Stimulated activated CD4-positive, alpha-beta T cell treated with anti-CD3 and anti-CD28 coated beads, Interleukin-4, amount 100 ng/mL, for 4 hours (primary cell): ENCODE data around the gene ZNF486.
A peak's percentile ranks its signal among the peaks of the same experiment; 100 is the strongest.
"Not testable (repeated sequence)": the region's sequence is repeated elsewhere in the genome, so short reads cannot be mapped to it uniquely, and the experiment has no call there.

ENCODE experiments used
- DNase-seq, 2 experiments: peaks; one replicate each; pipeline ENCODE4 v3.0.0-alpha.2; 2020

Gene ZNF486

DNA sequence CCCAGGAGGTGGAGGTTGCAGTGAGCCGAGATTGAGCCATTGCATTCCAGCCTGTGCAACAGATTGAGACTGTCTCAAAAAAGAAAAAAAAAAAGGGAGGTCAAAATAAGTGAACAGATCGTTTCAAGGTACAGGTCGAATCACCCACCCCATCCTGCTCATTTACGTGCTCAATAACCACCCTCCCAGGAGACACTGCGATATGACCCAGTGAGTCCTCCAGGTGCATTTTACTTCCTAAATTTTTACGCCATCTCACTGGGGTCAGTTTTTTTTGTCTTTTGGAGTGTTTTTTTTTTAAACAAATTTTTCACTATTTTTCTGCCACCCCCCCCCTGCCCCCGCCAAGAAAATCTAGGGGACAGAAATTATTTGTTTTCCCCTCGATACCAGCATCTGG lies 68.1 kb downstream of the ZNF486 start:
- DNase-seq: no peak

DNA sequence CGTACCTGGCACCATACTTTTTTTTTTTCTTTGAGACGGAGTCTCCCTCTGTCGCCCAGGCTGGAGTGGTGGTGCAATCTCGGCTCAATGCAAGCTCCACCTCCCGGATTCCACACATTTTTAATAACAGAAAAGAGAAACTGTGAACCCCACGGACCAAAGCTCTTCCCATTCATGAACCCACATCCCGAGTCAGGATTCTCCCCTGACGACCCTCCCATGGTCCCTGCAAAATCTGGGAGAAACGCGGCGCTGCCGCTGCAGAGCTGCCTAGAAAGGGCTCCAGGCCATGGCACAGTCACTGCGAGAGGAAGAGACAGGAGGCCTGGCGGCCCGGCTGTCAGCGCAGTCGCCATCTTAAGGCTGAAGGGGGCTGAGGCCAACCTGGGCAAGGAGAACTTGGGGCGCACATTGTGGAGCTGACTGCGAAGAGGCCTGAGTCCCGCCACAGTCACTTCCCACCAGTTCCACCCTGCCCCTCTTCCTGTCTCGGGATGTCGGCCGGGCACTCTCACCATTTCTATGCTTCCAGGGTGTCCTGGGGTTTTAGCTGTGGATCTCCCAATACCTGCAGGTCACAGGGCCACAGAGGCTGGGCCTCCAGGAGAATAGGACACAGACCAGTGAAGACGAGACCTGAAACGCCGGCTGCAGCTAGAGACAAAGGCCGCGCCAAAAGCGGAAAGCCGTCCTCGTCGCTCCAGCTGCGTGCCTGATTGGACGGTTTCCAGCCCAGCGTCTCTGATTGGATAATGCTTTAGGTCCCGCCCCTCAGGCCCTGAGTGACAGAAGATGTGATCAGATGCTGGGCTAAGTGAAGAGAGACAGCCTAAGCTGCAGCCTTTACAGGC lies 71.0 kb downstream of the ZNF486 start:
- DNase-seq: peak; percentile 79 to 80

DNA sequence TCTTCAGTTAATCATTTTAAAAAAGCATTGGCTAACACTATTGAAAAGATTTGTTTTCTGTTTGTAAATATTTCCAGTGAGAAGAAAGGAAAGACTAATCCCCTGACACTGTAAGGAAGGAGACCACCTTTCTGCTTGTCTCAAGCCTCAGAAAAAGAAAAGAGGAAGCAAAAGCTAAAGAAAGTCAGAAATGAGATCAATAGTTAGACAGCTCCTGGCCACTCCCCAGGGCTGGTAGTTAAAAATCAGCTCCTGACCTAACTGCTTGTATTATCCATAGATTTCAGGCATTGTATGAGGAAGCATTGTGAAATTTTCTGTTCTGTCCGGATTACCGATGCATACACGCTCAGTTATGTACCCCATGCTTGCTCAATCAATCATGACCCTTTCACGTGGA lies 76.6 kb downstream of the ZNF486 start:
- DNase-seq: no peak

- DNase-seq: no peak
Observed at GRCh38 chr19:20244356-20244755, 77.3 kb downstream of the ZNF486 start.

GRCh38 chr19:20245309-20245708 lies 78.3 kb downstream of the ZNF486 start:
- no peak for DNase-seq

DNA sequence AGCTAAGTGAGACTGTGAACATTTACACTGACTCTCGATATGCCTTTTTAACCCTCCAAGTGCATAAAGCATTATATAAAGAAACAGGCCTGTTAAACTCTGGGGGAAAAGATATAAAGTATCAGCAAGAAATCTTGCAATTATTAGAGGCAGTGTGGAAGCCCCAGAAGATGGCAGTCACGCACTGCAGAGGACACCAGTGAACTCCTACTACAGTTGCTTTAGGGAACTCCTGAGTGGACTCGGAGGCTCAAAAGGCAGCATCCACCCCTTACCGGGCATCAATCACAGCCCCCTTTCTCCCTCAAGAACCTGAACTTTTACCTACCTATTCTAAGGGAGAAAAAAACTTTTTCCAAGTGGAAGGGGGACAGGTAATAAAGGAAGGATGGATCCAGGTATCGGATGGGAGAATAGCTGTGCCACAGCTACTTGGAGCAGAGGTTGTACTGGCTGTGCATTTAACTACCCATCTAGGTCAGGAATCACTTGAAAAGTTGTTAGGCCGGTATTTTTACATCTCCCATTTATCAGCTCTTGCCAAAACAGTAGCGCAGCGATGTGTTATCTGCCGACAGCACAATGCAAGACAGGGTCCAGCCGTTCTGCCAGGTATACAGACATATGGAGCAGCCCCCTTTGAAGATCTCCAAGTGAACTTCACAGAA lies 80.1 kb downstream of the ZNF486 start:
- peak in 1 of 2 experiments; percentile 22 for DNase-seq

DNA sequence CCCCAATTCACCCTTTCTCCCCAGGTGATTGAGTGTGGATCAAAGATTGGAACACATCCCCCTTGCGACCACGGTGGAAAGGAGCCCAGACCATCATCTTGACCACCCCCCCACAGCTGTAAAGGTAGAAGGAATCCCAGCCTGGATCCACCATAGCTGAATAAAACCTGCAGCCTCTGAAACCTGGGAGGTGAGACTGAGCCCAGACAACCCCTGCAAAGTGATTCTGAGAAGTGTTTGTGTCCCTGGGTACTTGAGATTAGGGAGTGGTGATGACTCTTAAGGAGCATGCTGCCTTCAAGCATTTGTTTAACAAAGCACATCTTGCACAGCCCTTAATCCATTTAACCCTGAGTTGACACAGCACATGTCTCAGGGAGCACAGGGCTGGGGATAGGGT lies 81.2 kb downstream of the ZNF486 start:
- DNase-seq: not testable (repeated sequence)
